HCT116 (cell line): ENCODE results near the gene PITPNC1.

Experiments
- CTCF ChIP-seq, 3 experiments: fragments of 200-600 bp in 1 of 3; sonication (generic) in 1 of 3; IDR thresholded peaks in 2 of 3; conservative IDR thresholded peaks in 1 of 3; 2 replicates each; pipeline ENCODE4 v1.5.1; 2012 to 2017; ENCODE audit warnings: low read depth in 2 of 3, low read length in 2 of 3, antibody characterized with exemption in 1 of 3, borderline replicate concordance in 1 of 3, control low read depth in 1 of 3, mild to moderate bottlenecking in 1 of 3, mixed read lengths in 1 of 3, mixed run types in 1 of 3, moderate library complexity in 1 of 3; ENCODE audit not compliant: insufficient read depth in 1 of 3
- TCF7L2 ChIP-seq: IDR thresholded peaks from 2 replicates; pipeline ENCODE4 v1.7.0; 2011; ENCODE audit warnings: borderline replicate concordance, inconsistent platforms; ENCODE audit not compliant: insufficient read depth, insufficient read length; ENCODE audit errors: extremely low read depth
- ZNF274 ChIP-seq: fragments of 200-500 bp; sonication (Bioruptor generic); IDR thresholded peaks from 2 replicates; pipeline ENCODE4 v1.6.1; 2014; ENCODE audit warnings: mild to moderate bottlenecking, low read depth, low read length, inconsistent platforms

DNA sequence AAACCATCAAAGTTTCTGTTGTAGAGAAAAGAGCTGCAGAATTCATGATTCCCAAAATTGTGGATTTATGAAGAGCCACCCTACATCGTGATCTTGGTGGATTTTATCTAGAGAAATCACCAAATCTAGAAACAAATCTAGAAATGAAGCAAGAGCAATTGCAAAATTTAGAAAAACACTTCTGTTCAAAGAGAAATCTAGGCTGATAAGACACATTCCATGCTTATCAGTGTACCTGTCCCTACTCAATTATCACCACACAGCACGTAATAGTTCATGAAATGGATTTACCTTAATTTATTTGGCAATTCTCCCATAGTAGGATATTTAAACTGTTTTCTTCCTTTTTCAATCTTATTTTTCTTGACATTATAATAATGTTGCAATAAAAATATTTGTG lies 246.7 kb downstream of the PITPNC1 start:
- no peak for TF ChIP-seq ZNF274
- no peak for TF ChIP-seq CTCF (IDR thresholded peaks at IDR 0.05 in 2 of 3, conservative IDR thresholded peaks at IDR 0.05 in 1 of 3; ENCODE audit: borderline replicate concordance in 1 of 3, insufficient read depth in 1 of 3, low read depth in 2 of 3, low read length in 2 of 3)
- no peak for TF ChIP-seq TCF7L2
